TTC549 (cell line): ENCODE data around the gene PRPF6.
"Not testable (repeated sequence)": the region's sequence is repeated elsewhere in the genome, so short reads cannot be mapped to it uniquely, and the experiment has no call there.

ENCODE experiments used
- FAIRE-seq: peaks from 2 replicates; lab custom pipeline; 2012; peaks lifted over from hg19 to GRCh38; lab: Jason Lieb, UNC

The PRPF6 gene

GRCh38 chr20:64012385-64013154, 31.6 kb downstream of the PRPF6 start:
- not testable (repeated sequence) for FAIRE-seq

GRCh38 chr20:64015635-64016034, 34.7 kb downstream of the PRPF6 start:
- no peak for FAIRE-seq

GRCh38 chr20:64021124-64021975, 40.4 kb downstream of the PRPF6 start:
- no peak for FAIRE-seq

- FAIRE-seq = no peak
Observed at GRCh38 chr20:64022671-64023360, 41.9 kb downstream of the PRPF6 start.

- no peak for FAIRE-seq
Observed at GRCh38 chr20:64023361-64024140, 42.6 kb downstream of the PRPF6 start.

GRCh38 chr20:64024141-64024990, 43.4 kb downstream of the PRPF6 start:
- FAIRE-seq = no peak

- no peak for FAIRE-seq
Observed at GRCh38 chr20:64025101-64025825, 44.3 kb downstream of the PRPF6 start.

- no peak for FAIRE-seq
Observed at GRCh38 chr20:64025826-64026412, 45.0 kb downstream of the PRPF6 start.

- FAIRE-seq = no peak
Observed at GRCh38 chr20:64027981-64028685, 47.2 kb downstream of the PRPF6 start.

GRCh38 chr20:64029293-64030117, 48.6 kb downstream of the PRPF6 start:
- no peak for FAIRE-seq

- no peak for FAIRE-seq
Observed at GRCh38 chr20:64030371-64031134, 49.6 kb downstream of the PRPF6 start.

- FAIRE-seq = no peak
Observed at GRCh38 chr20:64031822-64032314, 50.9 kb downstream of the PRPF6 start.

GRCh38 chr20:64032706-64033624, 52.0 kb downstream of the PRPF6 start:
- FAIRE-seq = no peak

- FAIRE-seq = no peak
Observed at GRCh38 chr20:64033981-64034493, 53.1 kb downstream of the PRPF6 start.

- FAIRE-seq = no peak
Observed at GRCh38 chr20:64035066-64035932, 54.4 kb downstream of the PRPF6 start.
